GM12865 (cell line): ENCODE data around the gene RNF182.

Source experiments
- DNase-seq: peaks from one replicate; pipeline ENCODE4 v3.0.0; 2010; ENCODE audit warnings: low read depth
- H3K4me3 ChIP-seq: 2 replicates; pipeline ENCODE4 v1.5.1; 2011; ENCODE audit warnings: mild to moderate bottlenecking, low read depth, low read length, control low read depth
- CTCF ChIP-seq: IDR thresholded peaks from 2 replicates; pipeline ENCODE4 v1.5.1; 2011; ENCODE audit warnings: low read length, control low read depth, low read depth, inconsistent platforms; ENCODE audit not compliant: insufficient read depth; ENCODE audit errors: missing control alignments

The RNF182 gene

GRCh38 chr6:13941902-13942301 is 17.1 kb downstream of the RNF182 start:
- TF ChIP-seq CTCF, result no peak
- H3K4me3 ChIP-seq, result no peak overlapping the region
- DNase-seq, result no peak

GRCh38 chr6:13943943-13944342 is 19.2 kb downstream of the RNF182 start:
- no peak for TF ChIP-seq CTCF
- H3K4me3 ChIP-seq, result no peak overlapping the region
- DNase-seq, result no peak

GRCh38 chr6:13946506-13946905 is 21.8 kb downstream of the RNF182 start:
- no peak for DNase-seq
- H3K4me3 ChIP-seq, result no peak overlapping the region
- no peak for TF ChIP-seq CTCF

GRCh38 chr6:13947611-13948178 is 22.9 kb downstream of the RNF182 start:
- no peak for DNase-seq
- H3K4me3 ChIP-seq, result no peak overlapping the region
- TF ChIP-seq CTCF, result no peak

GRCh38 chr6:13952101-13952500 is 27.3 kb downstream of the RNF182 start:
- TF ChIP-seq CTCF, result no peak
- H3K4me3 ChIP-seq, result no peak overlapping the region
- no peak for DNase-seq

- DNase-seq, result no peak
- no peak for TF ChIP-seq CTCF
- H3K4me3 ChIP-seq, result no peak overlapping the region
These were observed 28.4 kb downstream of the RNF182 start for GRCh38 chr6:13953061-13953705.
